Fibroblast of villous mesenchyme (primary cell): ENCODE data around the gene ICOS. TPM values are rescaled to one million over a fixed set of nuclear protein-coding genes. Genes with fewer than 3 reads are reported as not detected.
A peak's percentile ranks its signal among the peaks of the same experiment; 100 is the strongest.

Experiments used
- DNase-seq: peaks from one replicate; pipeline ENCODE4 v3.0.0-alpha.2; 2010; ENCODE audit warnings: low read depth
- H3K4me3 ChIP-seq: 2 replicates; pipeline ENCODE4 v1.5.1; 2011; ENCODE audit warnings: low read depth, mild to moderate bottlenecking, low read length
- CTCF ChIP-seq: IDR thresholded peaks from 2 replicates; pipeline ENCODE4 v1.5.1; 2012; ENCODE audit warnings: low read depth, mild to moderate bottlenecking, low read length; ENCODE audit not compliant: insufficient read depth
- total RNA-seq: library from RNA; depleted of rRNA; stranded (reverse); fragments of >200 nt; gene quantifications from 2 replicates; pipeline ENCODE4 v1.2.3, GENCODE V29; 2012

ICOS gene
- total RNA-seq, 1 donor: not detected

- H3K4me3 ChIP-seq: no peak overlapping the region
- no peak for DNase-seq
- no peak for TF ChIP-seq CTCF
Measured at GRCh38 chr2:203905656-203906055, 30.9 kb upstream of the ICOS start.

- TF ChIP-seq CTCF: no peak
Measured at GRCh38 chr2:203908066-203908796, 28.3 kb upstream of the ICOS start.

GRCh38 chr2:203908797-203909185, 27.8 kb upstream of the ICOS start:
- TF ChIP-seq CTCF: no peak

More at GRCh38 chr2:203908066-203908796, 28.3 kb upstream of the ICOS start:
- no peak for DNase-seq
- no peak overlapping the region for H3K4me3 ChIP-seq

DNA sequence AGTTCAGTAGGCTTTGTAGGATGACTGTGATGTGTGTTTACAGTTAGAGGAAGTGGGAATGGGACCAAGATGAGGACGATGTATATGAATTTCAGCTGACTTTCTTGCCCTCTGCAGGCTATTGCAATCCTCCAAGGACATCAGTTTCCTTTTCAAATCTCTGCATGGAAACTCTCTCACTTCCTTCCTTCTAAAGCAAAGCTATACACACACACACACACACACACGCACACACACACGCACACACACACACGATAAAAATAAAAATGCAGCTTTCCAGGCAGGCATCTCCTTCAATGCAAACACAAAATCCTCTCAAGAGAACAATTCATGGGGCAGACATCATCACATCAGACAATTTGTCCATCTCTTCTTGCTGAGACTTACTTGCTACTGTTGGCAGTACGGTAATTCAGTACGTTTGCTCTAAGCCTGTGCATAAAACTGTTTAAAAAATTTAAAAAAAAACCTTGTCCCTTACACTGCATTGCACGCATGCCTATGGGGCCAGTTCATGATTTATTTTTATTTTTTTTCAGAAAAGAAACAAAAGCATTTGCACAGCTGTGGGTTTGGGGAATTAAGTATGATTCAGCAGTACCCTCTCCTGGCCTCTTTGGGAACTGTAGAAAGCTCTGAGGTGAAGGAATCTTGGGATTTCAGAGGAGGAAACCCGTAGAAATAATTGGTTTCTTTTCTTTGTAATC, 27.1 kb upstream of the ICOS start:
- H3K4me3 ChIP-seq: peak overlapping the region; percentile 23
- TF ChIP-seq CTCF: peak; percentile 84

More at GRCh38 chr2:203908797-203909185, 27.8 kb upstream of the ICOS start:
- no peak overlapping the region for H3K4me3 ChIP-seq
- no peak for DNase-seq

DNA sequence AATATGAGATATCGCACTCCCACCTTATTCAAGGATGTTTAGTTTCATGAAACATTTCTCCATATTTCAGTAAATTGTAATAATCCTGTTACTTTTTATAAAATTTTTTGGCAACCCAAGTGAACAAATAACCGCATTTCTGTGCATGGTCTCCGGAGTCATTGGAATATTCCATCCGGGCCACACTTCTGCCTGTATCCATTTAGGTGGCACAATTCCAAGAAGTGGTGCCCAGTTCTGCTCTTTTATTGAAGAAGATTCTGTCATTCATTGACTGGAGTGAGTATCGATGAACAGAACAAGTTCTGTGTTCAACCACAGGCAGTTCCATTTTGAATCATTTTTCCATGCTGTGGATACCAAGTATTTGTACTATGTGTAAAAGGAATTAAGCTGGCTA, 26.6 kb upstream of the ICOS start:
- no peak overlapping the region for H3K4me3 ChIP-seq
- no peak for DNase-seq
- TF ChIP-seq CTCF: no peak

More for the DNA sequence above, 27.1 kb upstream of the ICOS start:
- peak; percentile 66 for DNase-seq

GRCh38 chr2:203913947-203914346, 22.6 kb upstream of the ICOS start:
- no peak for DNase-seq
- TF ChIP-seq CTCF: no peak
- H3K4me3 ChIP-seq: no peak overlapping the region
